ENCODE data around the gene GCC2. TPM values are rescaled to one million over a fixed set of nuclear protein-coding genes. Genes with fewer than 3 reads are reported as not detected.

Gene GCC2
- total and polyA plus RNA-seq, 2 experiments from 2014 or later, result 43.4 to 172 TPM

DNA sequence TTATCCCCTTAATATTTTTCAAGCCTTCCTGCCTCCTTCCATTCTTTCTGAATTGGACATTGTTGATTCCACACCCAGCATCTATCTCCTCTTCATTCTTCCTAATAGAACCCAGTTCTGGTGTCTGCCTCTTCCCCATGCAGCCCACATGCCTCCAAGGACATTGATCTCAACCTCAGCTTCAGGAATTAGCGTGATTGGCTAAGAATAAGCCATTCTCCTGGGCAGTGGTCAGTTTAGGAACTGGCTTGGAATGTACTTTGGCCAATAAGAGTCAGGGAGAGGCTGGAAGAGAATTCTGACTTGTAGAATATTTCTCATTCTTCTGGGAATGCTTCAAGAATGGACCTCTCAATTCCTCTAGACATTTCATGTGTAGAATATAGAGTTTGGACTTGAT lies 25.9 kb upstream of the GCC2 start (continued):
- no peak for TF ChIP-seq JUNB (IDR thresholded peaks at IDR 0.05; ENCODE audit: unreplicated experiment)
- no peak for TF ChIP-seq STAT1 (IDR thresholded peaks at IDR 0.05; ENCODE audit: unreplicated experiment)

DNA sequence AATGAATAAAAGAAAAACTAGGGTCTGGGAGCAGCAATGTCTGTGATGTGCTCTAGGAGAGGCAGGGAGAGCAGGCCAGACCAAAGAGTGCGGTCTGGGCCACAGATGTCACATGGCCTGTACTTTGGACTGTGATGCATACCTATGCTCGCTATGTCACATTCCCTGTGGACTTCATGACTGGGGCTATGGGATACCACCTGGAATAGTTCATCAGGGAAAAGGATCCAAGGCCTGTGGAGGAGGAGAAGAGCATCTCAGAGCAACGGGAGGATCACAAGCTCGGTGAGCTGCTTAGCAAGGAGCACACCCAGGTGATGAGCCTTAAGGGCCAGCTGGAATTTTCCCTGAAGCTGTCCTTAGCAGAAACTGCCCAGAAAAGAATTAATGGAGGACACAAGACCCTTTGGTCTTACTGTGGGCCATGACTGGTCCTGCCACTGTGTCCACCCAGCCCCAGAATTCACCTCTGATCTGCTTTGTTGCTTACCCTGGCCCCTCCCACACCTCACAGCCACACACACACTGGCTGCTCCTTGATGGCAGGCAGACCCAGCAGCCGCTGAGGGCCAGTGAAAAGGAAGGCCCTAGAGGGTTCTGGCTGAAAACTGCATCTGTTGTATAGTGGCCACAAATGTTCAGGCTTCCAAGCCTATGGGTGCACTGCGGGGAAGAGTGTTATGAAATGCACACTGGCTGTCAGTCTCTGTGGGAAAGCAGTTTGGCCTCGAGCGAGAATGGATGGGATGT lies 25.3 kb upstream of the GCC2 start:
- H3K4me2 ChIP-seq, result no peak overlapping the region
- no peak for DNase-seq (ENCODE audit: low spot score)
- H4K20me1 ChIP-seq (replicated peaks; ENCODE audit: insufficient read depth), result no peaks in the 10 kb centered on the region
- H3K27me3 ChIP-seq (ENCODE audit: insufficient read depth), result no peaks in the 10 kb centered on the region
- no peaks in the 10 kb centered on the region for H3K79me2 ChIP-seq (replicated peaks; ENCODE audit: insufficient read depth)
- H3K36me3 Mint-ChIP-seq (ENCODE audit: low read depth), result no peaks in the 10 kb centered on the region
- no peaks in the 10 kb centered on the region for H3K9me3 Mint-ChIP-seq
- no peaks in the 10 kb centered on the region for H3K36me3 ChIP-seq (ENCODE audit: insufficient read depth)
- H3K27me3 Mint-ChIP-seq (ENCODE audit: insufficient read depth, low read depth, poor library complexity), result peaks cover 3% of the 10 kb centered on the region
- ATAC-seq, result no peak
- no peaks in the 10 kb centered on the region for H3F3A ChIP-seq (replicated peaks; ENCODE audit: low read depth)
- peak overlapping the region; percentile 38; the same call in 1 of the 2 replicates for H2AFZ ChIP-seq
- no peaks in the 10 kb centered on the region; the same call in 2 of the 3 replicates for H3K4me1 Mint-ChIP-seq
- no peaks in the 10 kb centered on the region for H3K9me2 ChIP-seq (ENCODE audit: insufficient read depth)
- H3K4me3 ChIP-seq, result no peak overlapping the region
- no peak overlapping the region for H3K4me3 Mint-ChIP-seq
- no peak overlapping the region for H3K27ac ChIP-seq (ENCODE audit: low read depth)
- no peak overlapping the region; the same call in 1 of the 2 replicates for H3K27ac Mint-ChIP-seq
- no peaks in the 10 kb centered on the region for H3K4me1 ChIP-seq (ENCODE audit: insufficient read depth)
- no peak for TF ChIP-seq CTCF (conservative IDR thresholded peaks at IDR 0.05; ENCODE audit: low read depth in 2 of 2)
- TF ChIP-seq EZH2 (IDR thresholded peaks at IDR 0.05; ENCODE audit: low read depth, unreplicated experiment), result no peak
- no peak for TF ChIP-seq ZNF114 (CRISPR knock-in tag; IDR thresholded peaks at IDR 0.05)
- no peak for TF ChIP-seq CREB1 (CRISPR knock-in tag; IDR thresholded peaks at IDR 0.05; ENCODE audit: low read depth)
- no peak for TF ChIP-seq ZNF331 (CRISPR knock-in tag; IDR thresholded peaks at IDR 0.05; ENCODE audit: low read depth)
- TF ChIP-seq, protein P1, sequence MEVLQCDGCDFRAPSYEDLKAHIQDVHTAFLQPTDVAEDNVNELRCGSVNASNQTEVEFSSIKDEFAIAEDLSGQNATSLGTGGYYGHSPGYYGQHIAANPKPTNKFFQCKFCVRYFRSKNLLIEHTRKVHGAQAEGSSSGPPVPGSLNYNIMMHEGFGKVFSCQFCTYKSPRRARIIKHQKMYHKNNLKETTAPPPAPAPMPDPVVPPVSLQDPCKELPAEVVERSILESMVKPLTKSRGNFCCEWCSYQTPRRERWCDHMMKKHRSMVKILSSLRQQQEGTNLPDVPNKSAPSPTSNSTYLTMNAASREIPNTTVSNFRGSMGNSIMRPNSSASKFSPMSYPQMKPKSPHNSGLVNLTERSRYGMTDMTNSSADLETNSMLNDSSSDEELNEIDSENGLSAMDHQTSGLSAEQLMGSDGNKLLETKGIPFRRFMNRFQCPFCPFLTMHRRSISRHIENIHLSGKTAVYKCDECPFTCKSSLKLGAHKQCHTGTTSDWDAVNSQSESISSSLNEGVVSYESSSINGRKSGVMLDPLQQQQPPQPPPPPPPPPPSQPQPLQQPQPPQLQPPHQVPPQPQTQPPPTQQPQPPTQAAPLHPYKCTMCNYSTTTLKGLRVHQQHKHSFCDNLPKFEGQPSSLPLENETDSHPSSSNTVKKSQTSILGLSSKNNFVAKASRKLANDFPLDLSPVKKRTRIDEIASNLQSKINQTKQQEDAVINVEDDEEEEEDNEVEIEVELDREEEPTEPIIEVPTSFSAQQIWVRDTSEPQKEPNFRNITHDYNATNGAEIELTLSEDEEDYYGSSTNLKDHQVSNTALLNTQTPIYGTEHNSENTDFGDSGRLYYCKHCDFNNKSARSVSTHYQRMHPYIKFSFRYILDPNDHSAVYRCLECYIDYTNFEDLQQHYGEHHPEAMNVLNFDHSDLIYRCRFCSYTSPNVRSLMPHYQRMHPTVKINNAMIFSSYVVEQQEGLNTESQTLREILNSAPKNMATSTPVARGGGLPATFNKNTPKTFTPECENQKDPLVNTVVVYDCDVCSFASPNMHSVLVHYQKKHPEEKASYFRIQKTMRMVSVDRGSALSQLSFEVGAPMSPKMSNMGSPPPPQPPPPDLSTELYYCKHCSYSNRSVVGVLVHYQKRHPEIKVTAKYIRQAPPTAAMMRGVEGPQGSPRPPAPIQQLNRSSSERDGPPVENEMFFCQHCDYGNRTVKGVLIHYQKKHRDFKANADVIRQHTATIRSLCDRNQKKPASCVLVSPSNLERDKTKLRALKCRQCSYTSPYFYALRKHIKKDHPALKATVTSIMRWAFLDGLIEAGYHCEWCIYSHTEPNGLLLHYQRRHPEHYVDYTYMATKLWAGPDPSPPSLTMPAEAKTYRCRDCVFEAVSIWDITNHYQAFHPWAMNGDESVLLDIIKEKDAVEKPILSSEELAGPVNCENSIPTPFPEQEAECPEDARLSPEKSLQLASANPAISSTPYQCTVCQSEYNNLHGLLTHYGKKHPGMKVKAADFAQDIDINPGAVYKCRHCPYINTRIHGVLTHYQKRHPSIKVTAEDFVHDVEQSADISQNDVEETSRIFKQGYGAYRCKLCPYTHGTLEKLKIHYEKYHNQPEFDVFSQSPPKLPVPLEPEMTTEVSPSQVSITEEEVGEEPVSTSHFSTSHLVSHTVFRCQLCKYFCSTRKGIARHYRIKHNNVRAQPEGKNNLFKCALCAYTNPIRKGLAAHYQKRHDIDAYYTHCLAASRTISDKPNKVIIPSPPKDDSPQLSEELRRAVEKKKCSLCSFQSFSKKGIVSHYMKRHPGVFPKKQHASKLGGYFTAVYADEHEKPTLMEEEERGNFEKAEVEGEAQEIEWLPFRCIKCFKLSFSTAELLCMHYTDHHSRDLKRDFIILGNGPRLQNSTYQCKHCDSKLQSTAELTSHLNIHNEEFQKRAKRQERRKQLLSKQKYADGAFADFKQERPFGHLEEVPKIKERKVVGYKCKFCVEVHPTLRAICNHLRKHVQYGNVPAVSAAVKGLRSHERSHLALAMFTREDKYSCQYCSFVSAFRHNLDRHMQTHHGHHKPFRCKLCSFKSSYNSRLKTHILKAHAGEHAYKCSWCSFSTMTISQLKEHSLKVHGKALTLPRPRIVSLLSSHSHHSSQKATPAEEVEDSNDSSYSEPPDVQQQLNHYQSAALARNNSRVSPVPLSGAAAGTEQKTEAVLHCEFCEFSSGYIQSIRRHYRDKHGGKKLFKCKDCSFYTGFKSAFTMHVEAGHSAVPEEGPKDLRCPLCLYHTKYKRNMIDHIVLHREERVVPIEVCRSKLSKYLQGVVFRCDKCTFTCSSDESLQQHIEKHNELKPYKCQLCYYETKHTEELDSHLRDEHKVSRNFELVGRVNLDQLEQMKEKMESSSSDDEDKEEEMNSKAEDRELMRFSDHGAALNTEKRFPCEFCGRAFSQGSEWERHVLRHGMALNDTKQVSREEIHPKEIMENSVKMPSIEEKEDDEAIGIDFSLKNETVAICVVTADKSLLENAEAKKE (CRISPR knock-in tag; IDR thresholded peaks at IDR 0.05), result no peak
- no peak for TF ChIP-seq EZH2phosphoT487 (IDR thresholded peaks at IDR 0.05; ENCODE audit: unreplicated experiment)
- no peak for TF ChIP-seq NANOG (IDR thresholded peaks at IDR 0.05; ENCODE audit: borderline replicate concordance)
- TF ChIP-seq POLR2AphosphoS5 (IDR thresholded peaks at IDR 0.05; ENCODE audit: low read depth), result no peak
- TF ChIP-seq JUNB (IDR thresholded peaks at IDR 0.05; ENCODE audit: unreplicated experiment), result no peak
- no peak for TF ChIP-seq REST (IDR thresholded peaks at IDR 0.05; ENCODE audit: unreplicated experiment)
